Occipital lobe (tissue), 2 donors: ENCODE measurements around the gene HEATR3. TPM values are rescaled to one million over a fixed set of nuclear protein-coding genes. Genes with fewer than 3 reads are reported as not detected.
"Not testable (repeated sequence)": the region's sequence is repeated elsewhere in the genome, so short reads cannot be mapped to it uniquely, and the experiment has no call there.

ENCODE experiments used
- DNase-seq: peaks from one replicate; lab custom pipeline; 2025; lab: John Stamatoyannopoulos, UW
- total RNA-seq: library from RNA; depleted of rRNA; stranded (reverse); fragments of >200 nt; gene quantifications from one replicate; pipeline ENCODE4 v1.2.3, GENCODE V29; 2014

Gene HEATR3
- total RNA-seq, 1 donor from 2014 or later: 35.2 TPM

DNA sequence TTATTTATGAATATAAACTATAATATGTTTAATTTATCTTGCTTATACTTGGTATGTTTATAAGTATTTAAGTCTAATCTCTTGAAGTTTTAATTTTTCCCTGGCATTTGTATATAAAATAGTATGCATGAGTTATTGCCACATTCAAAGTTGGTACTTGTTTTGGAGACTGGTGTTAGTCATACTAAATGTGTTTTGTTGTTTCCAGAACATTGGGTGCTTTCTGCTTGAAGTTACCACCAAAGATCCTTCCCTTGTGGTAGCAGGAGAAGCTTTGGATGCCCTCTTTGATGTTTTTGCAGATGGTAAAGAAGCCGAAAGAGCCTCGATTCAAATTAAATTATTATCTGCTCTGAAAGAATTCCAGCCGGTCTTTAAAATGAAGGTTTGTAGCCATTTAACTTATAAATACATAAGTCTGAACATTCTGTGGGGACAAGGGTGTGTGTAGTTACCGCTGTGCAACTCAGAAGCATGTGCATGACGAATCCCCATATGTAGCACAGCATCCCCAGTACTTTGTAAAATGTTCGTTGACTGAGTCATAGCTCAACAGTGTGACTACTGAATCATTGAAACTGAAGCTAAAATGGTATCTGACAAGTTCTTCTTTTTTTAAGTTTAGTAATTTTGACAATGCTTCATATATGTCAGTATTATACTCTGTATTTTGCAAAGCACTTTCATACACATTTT is 36.4 kb downstream of the HEATR3 start:
- DNase-seq: no peak

DNA sequence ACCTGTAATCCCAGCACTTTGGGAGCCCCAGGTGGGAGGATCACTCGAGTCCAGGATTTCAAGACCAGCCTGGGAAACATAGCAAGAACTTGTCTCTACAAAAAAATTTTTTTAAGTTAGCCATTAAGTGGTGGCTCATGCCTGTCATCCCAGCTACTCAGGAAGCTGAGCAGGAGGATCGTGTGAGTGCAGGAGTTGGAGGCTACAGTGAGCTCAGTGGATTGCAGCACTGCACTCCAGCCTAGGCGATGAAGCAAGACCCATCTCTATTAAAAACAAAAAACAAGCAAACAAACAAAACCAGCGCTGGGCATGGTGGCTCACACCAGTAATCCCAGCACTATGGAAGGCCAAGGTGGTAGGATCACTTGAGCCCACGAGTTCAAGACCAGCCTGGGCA is 38.0 kb downstream of the HEATR3 start:
- no peak for DNase-seq

DNA sequence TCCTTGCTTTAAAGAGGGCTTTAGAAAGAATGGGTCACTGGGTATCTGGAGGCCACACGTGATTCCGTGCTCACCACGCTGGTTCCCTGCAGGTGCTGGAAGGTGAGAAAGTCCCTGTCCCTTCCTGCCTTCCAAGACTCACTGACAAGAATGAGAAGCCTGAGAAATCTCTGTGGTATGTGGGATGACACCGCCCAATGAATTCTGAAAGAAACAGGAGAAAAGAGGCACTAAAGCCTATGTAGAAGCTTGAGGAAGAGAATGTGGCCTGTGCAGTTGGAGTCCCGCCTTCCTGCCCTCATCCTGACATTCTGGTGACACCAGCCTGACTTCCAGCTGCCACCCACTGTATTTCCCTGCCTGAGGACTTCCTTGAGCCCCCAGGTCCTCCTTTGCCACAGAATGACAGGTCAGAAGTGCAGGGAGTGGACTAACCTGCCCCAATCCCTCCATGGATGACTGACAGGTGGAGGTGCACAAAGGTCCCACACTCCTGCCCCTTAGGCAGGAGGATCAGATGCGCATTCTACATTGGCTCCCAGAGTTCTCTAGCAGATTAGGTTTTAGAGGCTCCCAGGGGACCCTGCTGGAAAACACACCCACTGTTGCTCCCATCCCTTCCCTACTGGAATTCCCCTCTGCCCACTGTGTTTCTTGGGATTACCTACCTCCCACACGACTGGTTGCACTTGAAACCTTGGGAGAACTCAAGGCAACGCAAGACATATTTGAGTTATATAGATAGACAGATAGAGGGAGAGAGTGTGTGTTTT is 48.8 kb downstream of the HEATR3 start:
- DNase-seq: no peak

DNA sequence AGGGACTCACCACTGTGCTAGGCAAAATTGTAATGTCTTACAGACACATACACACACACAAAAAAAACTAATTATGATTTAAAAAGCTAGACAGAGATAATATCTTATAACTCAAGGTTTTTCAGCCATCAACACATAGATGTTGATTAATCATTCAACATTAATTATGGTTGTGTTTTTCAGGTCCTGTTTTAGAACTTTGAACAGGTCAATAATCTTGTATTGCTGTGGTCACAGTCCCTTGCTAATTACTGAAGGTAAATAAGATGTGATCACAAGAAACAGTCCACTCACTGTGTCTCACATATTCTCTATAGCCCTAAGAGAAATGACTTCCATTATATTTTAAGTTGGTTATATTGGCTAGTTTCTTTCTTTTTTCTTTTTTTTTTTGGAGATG is 54.9 kb downstream of the HEATR3 start:
- DNase-seq: no peak

DNA sequence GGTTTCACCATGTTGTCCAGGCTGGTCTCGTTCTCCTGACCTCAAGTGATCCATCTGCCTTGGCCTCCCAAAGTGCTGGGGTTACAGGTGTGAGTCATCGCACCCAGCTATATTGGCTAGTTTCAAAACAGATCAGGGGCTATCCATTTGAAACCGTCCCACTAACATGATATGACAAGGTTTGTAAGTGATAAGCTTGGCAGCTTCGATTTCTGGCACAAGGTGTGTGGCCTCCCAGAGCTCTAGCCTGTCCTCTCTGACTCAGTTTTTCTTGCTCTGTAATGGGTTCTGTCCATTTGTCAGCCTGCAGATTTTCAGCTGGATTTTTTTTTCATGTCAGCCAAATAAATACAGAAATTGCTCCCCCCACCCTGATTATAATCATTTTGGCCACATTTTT is 55.5 kb downstream of the HEATR3 start:
- DNase-seq: no peak

DNA sequence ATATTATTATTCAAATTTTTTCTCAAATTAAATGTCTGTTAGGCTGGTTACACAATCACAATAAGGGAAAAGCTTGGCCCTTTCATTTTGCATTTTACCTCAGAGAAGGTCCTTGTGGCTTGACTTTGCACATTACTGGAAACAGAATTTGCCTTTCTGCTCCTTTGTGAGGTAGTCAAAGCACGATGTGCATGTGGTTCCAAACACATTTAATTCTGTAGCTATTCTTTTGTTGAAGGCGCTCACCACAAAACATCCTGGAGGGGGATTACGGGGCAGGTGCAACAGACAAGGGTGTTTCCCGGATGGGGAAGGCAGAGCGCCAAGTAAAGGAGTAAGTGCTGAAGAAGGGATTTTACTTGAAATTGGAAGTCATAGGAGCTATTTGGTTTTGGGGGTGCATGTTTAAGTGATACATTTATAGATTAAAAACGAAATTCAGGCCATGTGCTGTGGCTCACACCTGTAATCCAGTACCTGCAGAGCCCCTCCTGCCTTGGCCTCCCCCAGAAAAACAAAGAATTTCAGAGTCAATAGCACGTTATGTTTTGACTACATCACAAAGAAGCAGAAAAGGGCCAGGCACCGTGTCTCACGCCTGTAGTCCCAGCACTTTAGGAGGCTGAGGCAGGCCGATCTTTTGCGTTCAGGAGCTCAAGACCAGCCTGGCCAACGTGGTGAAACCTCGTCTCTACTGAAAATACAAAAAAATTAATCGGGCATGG is 56.1 kb downstream of the HEATR3 start:
- DNase-seq: no peak

DNA sequence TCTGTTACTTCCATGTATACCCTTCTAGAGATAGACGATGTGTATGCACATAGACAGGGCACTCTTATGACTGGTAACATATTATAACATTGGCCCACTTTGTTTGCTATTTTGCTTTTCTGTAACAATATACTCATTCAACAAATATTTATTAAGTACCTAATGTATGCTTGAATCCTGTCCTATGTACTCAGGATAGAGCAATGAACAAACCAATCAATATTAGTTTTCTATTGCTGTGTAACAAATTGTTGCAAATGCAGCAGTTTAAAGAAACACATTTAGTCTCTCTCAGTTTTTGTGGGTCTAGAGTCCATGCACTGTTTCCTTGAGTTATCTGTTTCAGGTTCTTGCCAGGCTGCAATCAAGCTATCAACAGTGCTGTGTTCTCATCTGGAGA is 57.6 kb downstream of the HEATR3 start:
- no peak for DNase-seq

DNA sequence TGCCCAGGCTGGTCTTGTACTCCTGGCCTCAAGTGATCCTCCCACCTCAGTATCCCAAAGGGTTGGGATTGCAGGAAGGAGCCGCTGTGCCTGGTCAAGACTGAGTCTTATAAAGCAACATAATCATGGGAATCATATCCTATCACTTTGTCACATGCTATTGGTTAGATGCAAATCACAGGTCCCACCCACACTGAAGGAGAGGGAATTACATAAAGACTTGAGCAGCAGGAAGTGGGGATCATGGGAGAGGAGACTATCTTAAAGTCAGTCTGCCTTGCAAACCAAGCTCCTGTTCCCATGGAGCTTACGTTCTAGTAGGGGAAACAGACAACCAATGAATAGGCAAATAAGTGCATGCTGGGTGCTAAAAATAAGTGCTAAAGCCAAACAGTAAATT is 59.0 kb downstream of the HEATR3 start:
- no peak for DNase-seq

DNA sequence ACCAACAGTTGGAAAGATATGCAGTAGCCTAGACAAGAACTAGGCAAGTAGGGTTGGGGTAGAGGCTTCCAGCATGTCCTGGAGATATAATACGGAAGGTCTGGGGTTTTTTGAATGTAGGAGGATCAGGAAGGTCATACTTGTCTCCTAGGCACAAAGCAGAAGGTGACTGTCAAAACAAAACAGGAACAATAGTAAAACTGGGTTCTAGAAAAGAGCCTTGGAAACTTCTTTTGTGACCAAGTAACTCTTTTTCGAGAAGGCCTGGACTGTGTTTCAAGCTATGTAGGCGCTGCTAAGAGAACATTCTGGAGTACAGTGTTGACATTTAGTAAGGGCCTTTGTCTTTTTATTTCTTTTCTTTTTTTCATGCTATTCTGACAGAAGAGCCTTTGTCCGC is 60.4 kb downstream of the HEATR3 start:
- no peak for DNase-seq

DNA sequence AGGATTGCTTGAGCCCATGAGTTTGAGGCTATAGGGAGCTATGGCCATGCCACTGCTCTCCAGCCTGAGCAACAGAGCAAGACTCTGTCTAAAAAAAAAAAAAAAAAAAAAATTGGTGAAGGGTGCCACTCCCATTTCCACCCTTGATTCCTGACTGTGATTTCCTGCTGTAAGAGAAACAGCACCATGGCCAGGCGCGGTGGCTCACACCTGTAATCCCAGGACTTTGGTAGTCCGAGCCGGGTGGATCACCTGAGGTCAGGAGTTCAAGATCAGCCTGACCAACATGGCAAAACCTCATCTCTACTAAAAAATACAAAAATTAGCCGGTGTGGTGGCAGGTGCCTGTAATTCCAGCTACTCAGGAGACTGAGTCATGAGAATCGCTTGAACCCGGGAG is 66.8 kb downstream of the HEATR3 start:
- not testable (repeated sequence) for DNase-seq

DNA sequence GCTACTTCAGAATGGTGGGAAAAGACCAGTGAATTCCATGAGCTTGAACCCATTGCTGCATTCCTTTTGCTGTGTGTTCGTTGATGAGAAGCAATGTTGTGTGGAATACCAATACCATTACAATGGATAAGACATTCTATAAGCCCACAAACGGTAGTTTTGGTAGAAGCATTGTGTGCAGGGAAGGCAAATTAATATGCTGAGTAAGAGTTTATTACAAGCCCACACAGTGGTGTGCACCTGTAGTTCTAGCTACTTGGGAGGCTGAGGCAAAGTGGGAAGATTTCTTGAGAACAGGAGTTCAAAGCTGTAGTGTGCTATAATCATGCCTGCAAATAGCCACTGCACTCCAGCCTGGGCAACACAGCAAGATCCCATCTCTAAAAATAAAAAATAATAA is 67.4 kb downstream of the HEATR3 start:
- DNase-seq: no peak

DNA sequence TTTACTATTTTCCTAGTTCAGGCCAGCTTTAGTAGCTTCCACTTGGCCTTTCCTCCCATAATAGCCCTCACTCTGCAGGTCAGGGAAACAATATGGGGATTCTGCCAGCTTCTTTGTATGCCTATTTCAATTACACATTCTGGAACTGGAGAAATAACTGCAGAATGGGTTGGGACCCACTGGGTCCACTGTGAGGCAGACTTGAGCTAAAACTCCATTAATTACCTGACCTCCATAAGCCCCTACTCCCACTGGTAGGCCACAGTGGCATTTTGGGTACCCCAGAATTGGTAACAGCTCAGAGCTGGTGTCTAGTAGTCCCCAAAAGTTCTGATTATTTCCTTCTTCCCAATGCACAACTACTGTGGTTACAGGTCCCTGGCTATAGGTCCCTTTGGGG is 70.6 kb downstream of the HEATR3 start:
- DNase-seq: no peak

DNA sequence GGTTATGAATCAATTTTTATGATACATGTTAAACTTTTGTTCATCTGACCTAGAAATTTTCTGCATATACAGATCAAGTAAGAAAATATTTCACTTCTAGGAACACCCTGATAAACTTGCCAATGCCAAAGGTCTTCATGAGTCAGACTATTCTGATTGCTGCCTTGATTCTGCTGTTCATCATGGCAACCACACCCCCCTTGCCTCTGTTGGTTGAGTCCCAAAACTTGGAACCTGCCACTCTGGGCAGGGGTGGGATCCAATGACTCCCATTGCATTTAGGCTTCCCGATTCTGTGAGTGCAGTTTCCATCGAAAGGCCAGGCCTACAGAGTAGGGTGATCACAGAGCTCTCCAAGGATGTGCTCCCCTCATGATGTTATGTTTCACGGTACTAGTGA is 71.5 kb downstream of the HEATR3 start:
- DNase-seq: no peak

DNA sequence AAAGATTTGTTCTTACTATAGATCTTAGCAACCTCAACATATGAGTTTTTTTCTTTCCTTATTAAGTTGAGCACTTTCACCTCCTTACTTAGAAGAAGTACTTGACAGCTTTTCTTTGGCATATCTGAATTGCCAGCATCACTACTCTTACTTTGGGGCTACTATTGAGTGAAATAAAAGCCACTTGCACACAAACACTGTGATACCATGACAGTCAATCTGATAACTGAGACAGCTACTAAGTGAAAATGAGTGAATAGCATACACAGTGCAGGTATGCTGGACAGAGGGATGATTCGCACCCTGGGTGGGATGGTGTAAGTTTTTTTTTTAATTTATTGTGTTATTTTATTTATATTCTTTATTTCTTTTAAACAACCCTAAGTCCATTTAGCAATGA is 73.8 kb downstream of the HEATR3 start:
- no peak for DNase-seq

DNA sequence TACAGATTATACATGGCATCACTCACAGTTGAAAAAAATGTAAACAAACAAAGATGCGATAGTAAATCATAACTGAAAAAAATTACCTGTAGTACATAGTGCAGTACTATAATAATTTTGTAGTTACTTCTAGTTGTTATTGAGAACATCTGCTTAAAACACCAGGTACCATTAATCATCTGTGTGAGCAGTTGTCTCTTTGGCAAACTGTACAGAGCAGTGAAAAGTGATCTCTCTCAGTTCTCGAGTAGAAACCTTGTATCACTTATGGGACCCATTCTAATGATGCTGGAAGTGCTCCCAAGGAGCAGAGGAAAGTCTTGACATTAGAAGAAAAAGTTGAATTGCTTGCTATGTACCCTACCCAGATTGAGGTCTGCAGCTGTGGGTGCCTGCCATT is 78.4 kb downstream of the HEATR3 start:
- no peak for DNase-seq

DNA sequence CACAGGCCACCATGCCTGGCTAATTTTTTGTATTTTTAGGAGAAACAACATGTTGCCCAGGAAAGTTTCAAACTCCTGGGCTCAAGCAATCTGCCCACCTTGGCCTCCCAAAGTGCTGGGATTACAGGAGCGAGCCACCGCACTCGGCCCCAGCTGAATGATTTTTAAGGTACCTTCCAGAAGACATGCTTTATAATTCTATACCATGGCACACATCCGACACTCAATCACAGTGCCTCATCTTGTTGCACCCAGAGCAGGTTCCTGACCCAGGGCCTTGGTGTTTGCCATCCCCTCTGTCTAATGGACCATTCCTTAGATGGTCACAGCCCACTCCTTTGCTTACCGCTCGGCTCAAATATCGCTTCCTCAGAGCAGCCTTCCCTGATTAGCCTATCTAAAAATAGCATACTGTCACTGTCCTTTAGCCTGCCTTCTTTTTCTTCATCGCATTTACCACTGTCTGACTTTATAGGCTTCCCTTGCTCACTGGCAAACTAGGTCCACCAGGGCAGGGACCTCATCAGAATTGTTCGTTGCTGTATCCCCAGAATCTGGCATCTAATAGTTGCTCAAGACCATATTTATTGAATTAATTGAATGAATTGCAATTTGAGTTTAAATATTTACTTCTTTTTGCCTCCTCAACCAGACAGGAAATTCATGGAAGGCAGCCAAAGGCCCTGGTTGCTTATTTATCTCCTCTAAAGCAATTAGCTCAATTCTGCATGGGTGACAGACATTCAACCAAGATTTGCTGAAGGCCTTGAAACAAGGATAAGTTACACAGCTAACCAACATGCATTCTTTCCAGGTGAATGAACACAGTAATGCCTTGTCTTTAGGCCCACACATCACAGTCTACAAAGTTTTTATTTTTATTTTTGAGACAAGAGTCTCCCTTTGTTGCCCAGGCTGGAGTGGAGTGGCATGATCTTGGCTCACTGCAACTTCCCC is 81.0 kb downstream of the HEATR3 start:
- DNase-seq: no peak

DNA sequence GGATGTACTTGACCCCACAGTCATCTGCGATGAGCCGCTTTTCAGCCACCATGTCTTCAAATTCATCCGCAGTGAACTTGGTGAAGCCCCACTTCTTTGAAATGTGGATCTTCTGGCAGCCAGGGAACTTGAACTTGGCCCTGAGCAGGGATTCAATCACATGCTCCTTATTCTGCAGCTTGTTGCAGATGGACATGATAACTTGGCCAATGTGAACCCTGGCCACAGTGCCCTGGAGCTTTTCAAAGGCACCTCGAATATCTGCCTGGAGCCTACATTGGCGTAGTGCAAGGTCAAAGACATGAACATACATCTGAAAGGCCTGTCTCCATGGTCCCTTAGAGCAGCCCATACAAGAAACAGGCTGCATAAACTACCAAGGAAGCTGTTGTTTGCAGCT is 85.6 kb downstream of the HEATR3 start:
- DNase-seq: no peak

DNA sequence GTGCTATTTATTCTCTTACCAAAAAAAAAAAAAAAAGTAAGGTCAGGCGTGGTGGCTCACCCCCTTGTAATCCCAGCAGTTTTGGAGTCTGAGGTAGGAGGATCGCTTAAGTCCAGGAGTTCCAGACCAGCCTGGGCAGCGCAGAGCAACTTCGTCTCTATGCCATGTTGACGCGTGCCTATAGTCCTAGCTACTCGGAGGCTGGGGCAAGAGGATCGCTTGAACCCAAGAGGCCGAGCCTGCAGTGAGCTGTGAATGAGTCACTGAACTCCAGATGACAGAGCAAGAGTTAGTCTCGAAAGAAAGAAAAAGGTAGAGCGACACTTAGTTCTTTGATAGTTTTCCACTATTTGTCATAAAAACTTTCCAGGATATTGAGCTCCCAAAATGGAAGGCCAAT is 86.0 kb downstream of the HEATR3 start:
- no peak for DNase-seq

DNA sequence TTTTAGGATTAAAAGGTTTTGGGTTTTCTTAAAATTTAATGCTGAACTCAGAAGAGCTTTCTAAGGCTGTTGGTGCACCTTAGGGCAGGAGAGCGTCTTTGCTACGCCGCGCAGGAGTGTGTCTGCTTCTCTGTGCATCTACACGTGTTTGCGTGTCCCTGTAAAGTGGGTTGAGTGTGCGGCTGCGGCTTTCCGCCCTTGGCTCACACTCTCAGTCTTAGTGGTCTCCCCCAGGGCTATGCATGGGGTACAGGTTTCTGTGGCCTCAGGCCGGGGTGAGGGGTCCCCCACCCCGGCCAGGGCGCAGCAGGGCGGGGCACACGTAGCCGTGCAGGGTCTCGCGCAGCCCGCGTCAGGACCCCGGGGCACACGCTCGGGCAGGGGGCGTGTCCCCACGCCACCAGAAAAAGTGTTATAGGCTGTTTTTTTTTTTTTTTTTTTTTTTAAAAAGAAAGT is 86.6 kb downstream of the HEATR3 start:
- DNase-seq: no peak

DNA sequence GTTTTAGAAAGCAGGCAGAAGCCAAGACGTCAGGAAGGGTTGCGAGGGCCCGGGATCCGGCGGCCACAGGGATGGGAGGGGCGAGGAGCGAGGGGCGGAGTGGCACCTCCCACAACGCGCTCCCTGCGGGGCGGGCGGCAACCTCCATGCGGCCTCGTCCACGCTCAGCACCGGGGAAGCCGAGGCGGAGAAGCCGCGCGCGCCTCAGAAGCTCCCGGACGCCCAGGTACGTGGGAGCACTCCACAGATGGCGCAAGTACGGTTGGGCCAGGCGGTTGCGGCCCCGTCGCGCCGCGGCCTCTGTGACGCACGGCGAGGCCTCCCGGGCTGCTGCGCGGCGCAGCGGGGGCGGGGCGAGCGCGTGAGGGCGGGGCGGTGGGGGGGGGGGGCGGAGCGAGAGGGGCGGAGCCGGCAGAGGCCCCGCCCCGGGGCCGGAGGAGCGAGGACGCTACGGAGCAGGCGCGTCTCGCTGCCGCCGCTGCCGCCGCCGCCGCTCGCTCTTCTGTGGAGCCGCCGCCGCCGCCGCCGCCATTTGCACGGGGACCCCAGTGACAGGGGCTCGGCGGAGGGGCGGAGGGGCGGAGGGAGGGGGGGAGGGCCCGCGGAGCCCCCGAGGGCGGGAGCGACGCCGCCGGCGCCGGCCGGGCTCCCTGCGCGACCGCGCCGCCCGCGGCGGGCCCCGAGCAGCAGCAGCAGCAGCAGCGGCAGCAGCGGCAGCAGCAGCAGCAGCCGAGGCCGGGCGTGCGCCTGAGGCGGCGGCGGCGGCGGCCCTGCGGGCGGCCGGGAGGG is 87.2 kb downstream of the HEATR3 start, which contains the start of gene TENT4B:
TSS of gene TENT4B (plus strand) at position 500 of the 789 bp plus-strand sequence. CDS start 316 bp downstream, outside the sequence.
- peak; percentile 91 for DNase-seq
